ENCODE results near the gene FGD2.

Gene FGD2

DNA sequence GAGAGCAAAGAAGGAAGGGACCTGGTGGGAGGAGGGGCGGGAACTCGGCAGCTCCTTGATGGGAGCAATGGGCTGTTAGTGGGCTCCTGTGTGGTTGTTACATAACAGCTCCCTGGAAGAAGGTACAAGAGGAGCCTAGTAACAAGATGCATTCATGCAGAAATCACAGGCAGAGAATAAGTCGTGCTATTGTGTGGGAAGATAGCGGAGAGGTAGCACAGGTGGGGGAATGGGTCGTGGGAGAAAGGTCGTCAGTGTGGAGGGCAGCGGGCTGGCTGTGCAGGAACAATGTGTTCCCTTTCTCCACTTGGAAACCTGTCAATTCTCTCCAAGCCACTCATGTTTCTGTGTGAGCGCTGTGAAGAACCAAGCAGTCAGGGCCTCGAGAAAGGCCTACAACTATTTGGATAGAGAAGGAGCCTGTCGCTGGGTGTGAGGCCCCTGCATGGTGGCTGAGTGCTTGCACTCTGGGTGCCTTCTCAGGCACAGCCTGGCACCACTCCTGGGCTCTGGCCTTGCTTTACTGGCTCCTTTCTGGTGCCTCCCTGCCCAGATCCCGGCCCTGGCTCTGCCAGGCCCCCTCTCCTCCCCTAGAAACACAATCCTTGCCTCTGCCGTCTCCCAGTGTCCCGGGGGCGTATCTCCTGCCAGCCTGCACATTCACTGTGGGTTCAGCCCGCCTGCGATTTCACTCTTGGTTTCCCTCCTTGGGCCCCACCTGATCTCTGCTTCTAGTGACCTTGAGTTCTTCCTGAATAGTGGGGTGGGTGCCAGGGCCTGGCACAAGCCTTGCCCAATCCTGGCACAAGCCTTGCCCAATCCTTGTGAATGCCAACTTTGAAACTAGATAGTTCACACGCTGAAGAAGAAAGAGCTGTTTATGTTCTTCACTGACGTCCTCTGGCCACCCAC is 7.4 kb upstream of the FGD2 start:
- H3K4me3 ChIP-seq (ENCODE audit: control insufficient read depth, low read depth, low read length) = no peak overlapping the region
- TF ChIP-seq, protein P1, sequence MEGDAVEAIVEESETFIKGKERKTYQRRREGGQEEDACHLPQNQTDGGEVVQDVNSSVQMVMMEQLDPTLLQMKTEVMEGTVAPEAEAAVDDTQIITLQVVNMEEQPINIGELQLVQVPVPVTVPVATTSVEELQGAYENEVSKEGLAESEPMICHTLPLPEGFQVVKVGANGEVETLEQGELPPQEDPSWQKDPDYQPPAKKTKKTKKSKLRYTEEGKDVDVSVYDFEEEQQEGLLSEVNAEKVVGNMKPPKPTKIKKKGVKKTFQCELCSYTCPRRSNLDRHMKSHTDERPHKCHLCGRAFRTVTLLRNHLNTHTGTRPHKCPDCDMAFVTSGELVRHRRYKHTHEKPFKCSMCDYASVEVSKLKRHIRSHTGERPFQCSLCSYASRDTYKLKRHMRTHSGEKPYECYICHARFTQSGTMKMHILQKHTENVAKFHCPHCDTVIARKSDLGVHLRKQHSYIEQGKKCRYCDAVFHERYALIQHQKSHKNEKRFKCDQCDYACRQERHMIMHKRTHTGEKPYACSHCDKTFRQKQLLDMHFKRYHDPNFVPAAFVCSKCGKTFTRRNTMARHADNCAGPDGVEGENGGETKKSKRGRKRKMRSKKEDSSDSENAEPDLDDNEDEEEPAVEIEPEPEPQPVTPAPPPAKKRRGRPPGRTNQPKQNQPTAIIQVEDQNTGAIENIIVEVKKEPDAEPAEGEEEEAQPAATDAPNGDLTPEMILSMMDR (conservative IDR thresholded peaks at IDR 0.05; ENCODE audit: control insufficient read depth, insufficient read depth, low read depth, low read length) = no peak
- no peak for DNase-seq (ENCODE audit: low read depth)

DNA sequence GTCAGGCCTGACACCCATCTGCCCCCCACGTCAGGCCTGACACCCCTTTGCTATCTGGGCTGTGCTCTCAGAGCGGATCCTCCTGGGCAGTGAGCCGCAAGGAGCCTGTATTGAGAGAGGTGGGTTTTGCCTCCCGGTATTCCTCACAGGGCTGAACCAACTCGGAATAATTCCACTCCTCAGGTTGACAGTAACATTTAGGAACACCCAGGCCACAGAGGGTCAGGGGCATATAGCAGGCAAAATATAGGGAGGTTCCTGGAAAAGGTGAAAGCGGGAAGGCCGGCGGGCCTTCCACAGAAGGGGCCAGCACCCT is 6.8 kb upstream of the FGD2 start:
- DNase-seq (ENCODE audit: low read depth) = no peak
- no peak overlapping the region for H3K4me3 ChIP-seq (ENCODE audit: control insufficient read depth, low read depth, low read length)
- TF ChIP-seq, protein P1 (conservative IDR thresholded peaks at IDR 0.05; ENCODE audit: control insufficient read depth, insufficient read depth, low read depth, low read length) = no peak

DNA sequence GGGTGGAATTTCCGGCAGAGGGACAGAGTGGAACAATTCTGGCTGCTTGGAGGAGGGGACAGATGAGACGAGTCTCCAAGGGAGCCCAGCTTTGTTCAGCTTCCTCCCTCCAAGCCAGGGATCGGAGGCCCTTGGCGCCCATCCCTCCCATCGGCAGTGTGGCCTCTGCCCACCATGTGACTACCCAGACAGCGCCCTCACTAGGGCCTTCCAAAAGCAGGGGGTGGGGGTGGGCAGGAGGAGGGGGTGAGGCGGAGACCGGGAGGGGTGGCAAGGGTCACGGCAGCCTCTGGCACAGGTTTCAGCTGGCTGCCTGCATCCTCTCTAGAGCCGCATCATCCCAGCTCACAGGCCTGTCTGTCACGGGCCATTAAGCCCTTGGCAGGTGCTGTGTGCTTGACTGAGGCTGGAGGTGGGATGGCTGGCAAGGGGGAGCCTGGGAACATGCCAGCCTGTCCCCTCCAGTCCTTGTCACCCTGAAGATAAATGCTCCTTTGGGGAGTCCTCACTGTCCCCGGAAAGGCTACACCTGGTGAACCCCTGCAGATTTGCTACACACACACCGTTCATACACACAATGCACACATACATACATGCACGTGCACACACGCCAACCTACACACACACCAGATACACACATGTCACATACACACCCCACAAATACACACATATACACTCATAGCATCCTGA is 6.2 kb upstream of the FGD2 start:
- DNase-seq (ENCODE audit: low read depth) = no peak
- H3K4me3 ChIP-seq (ENCODE audit: control insufficient read depth, low read depth, low read length) = no peak overlapping the region
- TF ChIP-seq, protein P1 (conservative IDR thresholded peaks at IDR 0.05; ENCODE audit: control insufficient read depth, insufficient read depth, low read depth, low read length) = no peak

DNA sequence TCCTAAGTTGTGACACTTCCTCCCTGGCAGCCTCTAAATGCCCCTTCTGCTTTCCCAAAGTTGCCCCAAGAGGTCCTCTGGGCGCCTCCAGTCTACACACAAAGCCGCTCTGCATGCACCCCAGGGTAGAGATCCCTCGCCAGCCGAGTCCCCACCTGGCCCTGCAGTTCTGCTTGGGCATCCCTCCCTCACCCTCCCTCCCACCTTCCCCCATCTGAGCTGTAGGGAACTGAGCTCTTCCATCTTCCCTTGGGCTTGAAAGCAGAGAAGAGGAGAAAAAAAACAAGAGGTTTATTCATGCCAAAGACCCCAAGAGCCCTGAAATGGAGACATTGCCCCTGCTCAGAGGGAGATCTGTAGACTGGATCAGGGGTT is 5.7 kb upstream of the FGD2 start:
- no peak overlapping the region for H3K4me3 ChIP-seq (ENCODE audit: control insufficient read depth, low read depth, low read length)
- DNase-seq (ENCODE audit: low read depth) = no peak
- TF ChIP-seq, protein P1 (conservative IDR thresholded peaks at IDR 0.05; ENCODE audit: control insufficient read depth, insufficient read depth, low read depth, low read length) = no peak

DNA sequence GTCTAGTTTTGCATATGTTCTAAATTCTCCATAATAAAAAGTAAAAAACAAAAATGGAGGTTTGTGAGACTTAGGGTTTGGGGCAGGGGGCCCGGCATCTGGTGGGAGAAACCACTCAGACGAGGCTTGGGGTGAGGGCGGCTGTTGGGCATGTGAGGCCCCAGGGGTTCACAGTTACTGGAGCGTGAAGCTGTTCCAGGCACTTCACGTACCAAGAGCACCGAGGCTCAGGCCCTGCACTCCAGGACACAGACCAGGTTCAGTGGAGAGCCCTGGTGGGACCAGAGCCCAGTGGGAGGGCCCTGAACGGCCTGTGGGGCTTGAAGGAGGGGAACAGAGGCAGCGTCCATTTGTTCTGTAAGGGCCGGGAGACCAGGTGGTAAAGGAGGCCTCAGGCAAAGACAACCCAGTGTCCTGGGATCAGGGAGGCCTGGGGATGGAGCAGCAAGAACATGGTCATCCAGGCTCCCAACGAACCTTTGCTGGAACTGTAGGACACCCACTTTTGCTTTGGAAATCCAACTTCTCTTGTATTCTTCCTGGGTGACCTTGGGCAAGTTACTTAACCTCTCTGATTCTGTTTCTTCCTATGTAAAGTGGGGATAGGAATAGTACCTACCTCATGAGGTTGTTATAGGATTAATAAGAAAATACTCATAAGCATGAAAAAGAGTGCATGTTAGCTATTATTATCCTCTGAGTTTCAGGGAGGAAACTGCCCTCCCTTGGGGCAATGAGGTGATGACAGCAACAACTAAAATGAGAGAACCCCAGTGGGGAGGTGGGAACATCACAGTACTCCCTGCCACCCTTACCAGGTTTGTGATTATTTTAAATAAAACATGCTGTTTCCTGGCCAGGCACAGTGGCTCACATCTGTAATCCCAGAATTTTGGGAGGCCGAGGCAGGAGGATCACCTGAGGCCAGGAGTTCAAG is 1.1 kb upstream of the FGD2 start:
- no peak for DNase-seq (ENCODE audit: low read depth)
- H3K4me3 ChIP-seq (ENCODE audit: control insufficient read depth, low read depth, low read length) = no peak overlapping the region
- TF ChIP-seq, protein P1 (conservative IDR thresholded peaks at IDR 0.05; ENCODE audit: control insufficient read depth, insufficient read depth, low read depth, low read length) = no peak

DNA sequence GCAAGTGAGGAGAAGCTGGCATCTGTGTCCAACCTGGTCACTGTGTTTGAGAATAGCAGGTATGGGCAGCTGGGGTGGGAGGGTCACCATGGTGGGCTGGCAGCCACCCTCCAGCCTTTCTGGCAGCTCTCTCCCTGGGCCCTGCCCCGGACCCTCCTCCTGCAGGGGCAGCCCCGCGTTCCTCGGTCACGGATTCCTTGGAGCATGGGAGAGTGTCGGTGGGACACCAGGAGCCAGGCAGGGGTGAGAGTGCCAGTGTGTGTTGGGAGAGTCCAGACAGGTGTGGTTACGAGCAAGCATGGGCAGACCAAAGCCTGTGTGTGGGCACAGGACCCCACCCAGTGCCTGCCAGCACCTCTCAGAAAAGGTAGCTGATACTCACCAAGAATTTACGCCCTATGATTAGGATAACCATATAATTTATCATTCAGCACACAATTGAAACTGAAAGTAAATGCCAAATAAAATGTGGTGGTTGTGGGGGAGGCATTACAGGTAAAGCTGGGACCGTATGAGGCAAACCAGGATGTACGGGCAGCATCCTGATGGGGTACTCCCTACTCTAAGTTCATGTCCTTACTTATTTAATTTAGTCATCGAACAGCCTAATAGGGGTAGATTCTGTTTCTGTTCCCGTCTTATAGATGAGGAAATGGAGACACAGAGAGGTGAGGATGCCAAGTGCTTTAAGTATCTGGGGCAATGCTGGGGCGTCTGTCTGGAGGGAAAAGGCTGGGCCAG is 542 bp downstream of the FGD2 start:
- DNase-seq (ENCODE audit: low read depth) = no peak
- TF ChIP-seq, protein P1 (conservative IDR thresholded peaks at IDR 0.05; ENCODE audit: control insufficient read depth, insufficient read depth, low read depth, low read length) = no peak
- H3K4me3 ChIP-seq (ENCODE audit: control insufficient read depth, low read depth, low read length) = no peak overlapping the region
